ENCODE measurements around the gene ABAT. TPM values are rescaled to one million over a fixed set of nuclear protein-coding genes. Genes with fewer than 3 reads are reported as not detected.

ABAT gene
- total RNA-seq, 1 experiment from 2014 or later = 7.3 TPM

GRCh38 chr16:8775359-8775758, 100.9 kb downstream of the ABAT start:
- Histone ChIP-seq H3K4me1 (ENCODE audit: insufficient read depth, low read length) (no peaks in the 10 kb centered on the region), H3K79me1 (ENCODE audit: insufficient read depth, low read depth, low read length, poor library complexity, severe bottlenecking) (no peaks in the 10 kb centered on the region), H4K91ac (ENCODE audit: insufficient read length, low read depth, low read length) (no peak overlapping the region), H3K14ac (ENCODE audit: insufficient read depth, low read length) (no peak overlapping the region), H3K4ac (ENCODE audit: low read depth, low read length) (no peak overlapping the region), H2AFZ (ENCODE audit: low read length) (no peak overlapping the region), H3K79me2 (ENCODE audit: insufficient read depth, low read length) (no peaks in the 10 kb centered on the region), H2BK12ac (ENCODE audit: insufficient read length, low read depth, low read length) (no peak overlapping the region), H4K5ac (ENCODE audit: insufficient read length, low read depth, low read length) (no peak overlapping the region), H3K27me3 (ENCODE audit: insufficient read depth, low read length) (no peaks in the 10 kb centered on the region), H2BK15ac (ENCODE audit: low read depth, low read length) (no peak overlapping the region), H3K9me3 (ENCODE audit: control insufficient read depth, low read depth, low read length) (no peaks in the 10 kb centered on the region), H3T11ph (ENCODE audit: low read length) (no peak overlapping the region), H3K56ac (ENCODE audit: insufficient read length, low read depth, low read length) (no peak overlapping the region), H3K4me2 (ENCODE audit: insufficient read depth, insufficient read length, low read length) (no peak overlapping the region), H2AK5ac (ENCODE audit: insufficient read length, low read length) (no peak overlapping the region), H3K23me2 (ENCODE audit: insufficient read length, low read depth, low read length, poor library complexity, severe bottlenecking) (no peaks in the 10 kb centered on the region), H2BK5ac (ENCODE audit: insufficient read length, low read length) (no peak overlapping the region), H3K27ac (ENCODE audit: insufficient read length, low read depth, low read length) (no peak overlapping the region), H2BK120ac (ENCODE audit: low read depth, low read length, poor library complexity, severe bottlenecking) (no peak overlapping the region), H4K20me1 (ENCODE audit: control insufficient read depth, insufficient read depth, insufficient read length) (no peaks in the 10 kb centered on the region), H3K18ac (ENCODE audit: insufficient read length, low read depth, low read length) (no peak overlapping the region), H3K9ac (ENCODE audit: extremely low read depth, insufficient read length, low read length) (no peak overlapping the region), H2BK20ac (ENCODE audit: low read depth, low read length, poor library complexity, severe bottlenecking) (no peak overlapping the region), H4K8ac (replicated peaks; ENCODE audit: insufficient read length, low read depth, low read length) (no peak overlapping the region), H3K23ac (ENCODE audit: insufficient read length, low read depth, low read length) (no peak overlapping the region)
- DNase-seq = no peak
- peaks cover 0 to 5% of the 10 kb centered on the region in 2 experiments; a peak in 1 of 4 replicates for H3K4me1 Mint-ChIP-seq
- WGBS (ENCODE audit: extremely low coverage, insufficient read length, low lambda C conversion rate) = no CpG with 5 or more reads among the region's 1 CpG
- H3K9me3 Mint-ChIP-seq = no peaks in the 10 kb centered on the region
- H3K27me3 Mint-ChIP-seq (ENCODE audit: low read depth) = no peaks in the 10 kb centered on the region; the same call in 1 of the 2 replicates
- TF ChIP-seq CTCF (conservative IDR thresholded peaks at IDR 0.05) = no peak
- peaks cover 4 to 5% (median 4%) of the 10 kb centered on the region in 3 experiments for H3K36me3 Mint-ChIP-seq (ENCODE audit: insufficient read depth in 1 of 3, low read depth in 3 of 3)
- no peak overlapping the region for H3K4me3 Mint-ChIP-seq
- no peak overlapping the region for H3K27ac Mint-ChIP-seq
